ENCODE results near the gene CTNNB1.

The CTNNB1 gene

GRCh38 chr3:41190509-41191284, 8.6 kb upstream of the CTNNB1 start:
- H3K4me3 ChIP-seq (ENCODE audit: low read depth, low read length) = no peak overlapping the region
- no peak for DNase-seq (ENCODE audit: low read depth)
- no peak for TF ChIP-seq CTCF (IDR thresholded peaks at IDR 0.05; ENCODE audit: low read depth, low read length, missing control alignments)
- in situ Hi-C loops (cut with HindIII; ENCODE audit: low sequenced_read_pairs) = no loop called here

- no peak overlapping the region for H3K4me3 ChIP-seq (ENCODE audit: low read depth, low read length)
- TF ChIP-seq CTCF (IDR thresholded peaks at IDR 0.05; ENCODE audit: low read depth, low read length, missing control alignments) = no peak
- no peak for DNase-seq (ENCODE audit: low read depth)
- in situ Hi-C loops (cut with HindIII; ENCODE audit: low sequenced_read_pairs) = no loop called here
Observed at GRCh38 chr3:41192885-41193284, 6.4 kb upstream of the CTNNB1 start.

- in situ Hi-C loops (cut with HindIII; ENCODE audit: low sequenced_read_pairs) = no loop called here
- no peak for DNase-seq (ENCODE audit: low read depth)
- H3K4me3 ChIP-seq (ENCODE audit: low read depth, low read length) = no peak overlapping the region
- TF ChIP-seq CTCF (IDR thresholded peaks at IDR 0.05; ENCODE audit: low read depth, low read length, missing control alignments) = no peak
Observed at GRCh38 chr3:41193794-41194539, 5.3 kb upstream of the CTNNB1 start.

GRCh38 chr3:41194701-41195100, 4.6 kb upstream of the CTNNB1 start:
- no peak overlapping the region for H3K4me3 ChIP-seq (ENCODE audit: low read depth, low read length)
- no peak for TF ChIP-seq CTCF (IDR thresholded peaks at IDR 0.05; ENCODE audit: low read depth, low read length, missing control alignments)
- in situ Hi-C loops (cut with HindIII; ENCODE audit: low sequenced_read_pairs) = no loop called here
- no peak for DNase-seq (ENCODE audit: low read depth)

- DNase-seq (ENCODE audit: low read depth) = no peak
- no peak overlapping the region for H3K4me3 ChIP-seq (ENCODE audit: low read depth, low read length)
- no peak for TF ChIP-seq CTCF (IDR thresholded peaks at IDR 0.05; ENCODE audit: low read depth, low read length, missing control alignments)
- in situ Hi-C loops (cut with HindIII; ENCODE audit: low sequenced_read_pairs) = no loop called here
Observed at GRCh38 chr3:41195946-41196345, 3.4 kb upstream of the CTNNB1 start.

- no peak overlapping the region for H3K4me3 ChIP-seq (ENCODE audit: low read depth, low read length)
- no peak for TF ChIP-seq CTCF (IDR thresholded peaks at IDR 0.05; ENCODE audit: low read depth, low read length, missing control alignments)
- DNase-seq (ENCODE audit: low read depth) = no peak
- in situ Hi-C loops (cut with HindIII; ENCODE audit: low sequenced_read_pairs) = no loop called here
Observed at GRCh38 chr3:41196499-41197410, 2.5 kb upstream of the CTNNB1 start.
